ENCODE data around the gene CCSER1.

GRCh38 chr4:91598696-91599095 is 1471.5 kb downstream of the CCSER1 start:
- no peak for TF ChIP-seq MAX (IDR thresholded peaks at IDR 0.05)
- no peak for TF ChIP-seq CTCF (IDR thresholded peaks at IDR 0.05; ENCODE audit: low read depth, low read length, missing input control)

All from liver (tissue), 2 donors.